ENCODE data around the gene MYH7B.

Gene MYH7B

GRCh38 chr20:34942301-34942700 is 13.4 kb upstream of the MYH7B start:
- no peak for DNase-seq (ENCODE audit: low read depth)
- TF ChIP-seq CTCF (IDR thresholded peaks at IDR 0.05; ENCODE audit: control insufficient read depth, insufficient read depth, low read depth, low read length, missing control alignments), result no peak
- no peak overlapping the region for H3K4me3 ChIP-seq (ENCODE audit: control insufficient read depth, low read depth, low read length)

GRCh38 chr20:34943808-34944567 is 11.7 kb upstream of the MYH7B start:
- TF ChIP-seq CTCF (IDR thresholded peaks at IDR 0.05; ENCODE audit: control insufficient read depth, insufficient read depth, low read depth, low read length, missing control alignments), result no peak
- no peak for DNase-seq (ENCODE audit: low read depth)
- H3K4me3 ChIP-seq (ENCODE audit: control insufficient read depth, low read depth, low read length), result no peak overlapping the region

GRCh38 chr20:34945315-34946077 is 10.2 kb upstream of the MYH7B start:
- no peak for DNase-seq (ENCODE audit: low read depth)
- no peak overlapping the region for H3K4me3 ChIP-seq (ENCODE audit: control insufficient read depth, low read depth, low read length)
- no peak for TF ChIP-seq CTCF (IDR thresholded peaks at IDR 0.05; ENCODE audit: control insufficient read depth, insufficient read depth, low read depth, low read length, missing control alignments)

GRCh38 chr20:34946661-34947060 is 9.0 kb upstream of the MYH7B start:
- TF ChIP-seq CTCF (IDR thresholded peaks at IDR 0.05; ENCODE audit: control insufficient read depth, insufficient read depth, low read depth, low read length, missing control alignments), result no peak
- no peak overlapping the region for H3K4me3 ChIP-seq (ENCODE audit: control insufficient read depth, low read depth, low read length)
- no peak for DNase-seq (ENCODE audit: low read depth)

GRCh38 chr20:34947336-34947735 is 8.3 kb upstream of the MYH7B start:
- DNase-seq (ENCODE audit: low read depth), result no peak
- no peak for TF ChIP-seq CTCF (IDR thresholded peaks at IDR 0.05; ENCODE audit: control insufficient read depth, insufficient read depth, low read depth, low read length, missing control alignments)
- no peak overlapping the region for H3K4me3 ChIP-seq (ENCODE audit: control insufficient read depth, low read depth, low read length)

GRCh38 chr20:34948030-34948429 is 7.6 kb upstream of the MYH7B start:
- peak; percentile 33 for TF ChIP-seq CTCF (IDR thresholded peaks at IDR 0.05; ENCODE audit: control insufficient read depth, insufficient read depth, low read depth, low read length, missing control alignments)
- peak; percentile 62 for DNase-seq (ENCODE audit: low read depth)
- H3K4me3 ChIP-seq (ENCODE audit: control insufficient read depth, low read depth, low read length), result no peak overlapping the region

All from AG09309 (cell line).